ENCODE data around the gene TUT7. TPM values are rescaled to one million over a fixed set of nuclear protein-coding genes. Genes with fewer than 3 reads are reported as not detected.

The TUT7 gene
- total RNA-seq, 1 experiment from 2014 or later = 37.4 TPM

DNA sequence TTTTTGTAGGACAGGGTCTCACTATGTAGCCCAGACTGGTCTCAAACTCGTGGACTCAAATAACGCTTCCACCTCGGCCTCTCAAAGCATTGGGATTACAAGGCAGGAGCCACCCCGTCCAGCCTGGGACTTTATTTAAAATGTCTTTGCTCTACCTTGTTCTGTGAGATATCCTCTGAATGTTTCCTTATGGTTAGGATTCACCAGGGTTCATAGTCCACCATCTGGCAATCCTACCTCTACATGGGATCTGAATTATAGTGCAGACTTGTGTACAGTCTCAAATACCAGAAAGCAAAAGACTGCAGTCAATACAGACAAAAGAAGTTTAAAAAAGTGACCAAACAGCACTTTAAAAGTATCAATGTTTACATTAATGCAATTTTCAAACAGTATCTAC is 82.0 kb downstream of the TUT7 start:
- no peaks in the 10 kb centered on the region for H3K27me3 Mint-ChIP-seq (ENCODE audit: insufficient read depth, unreplicated experiment)
- peaks cover 6% of the 10 kb centered on the region for H3K4me1 Mint-ChIP-seq (ENCODE audit: insufficient read depth, unreplicated experiment)
- BruUV-seq (replicated peaks) = no TSS peak
- ChIA-PET CTCF (no interaction called here), POLR2A (no interaction called here)
- peaks cover 39% of the 10 kb centered on the region for H3K36me3 Mint-ChIP-seq (ENCODE audit: insufficient read depth, unreplicated experiment)
- H3K27ac Mint-ChIP-seq (ENCODE audit: low read depth, unreplicated experiment) = peak overlapping the region; percentile 3
- H3K9me3 Mint-ChIP-seq (ENCODE audit: unreplicated experiment) = no peaks in the 10 kb centered on the region
- TF ChIP-seq, protein P1, sequence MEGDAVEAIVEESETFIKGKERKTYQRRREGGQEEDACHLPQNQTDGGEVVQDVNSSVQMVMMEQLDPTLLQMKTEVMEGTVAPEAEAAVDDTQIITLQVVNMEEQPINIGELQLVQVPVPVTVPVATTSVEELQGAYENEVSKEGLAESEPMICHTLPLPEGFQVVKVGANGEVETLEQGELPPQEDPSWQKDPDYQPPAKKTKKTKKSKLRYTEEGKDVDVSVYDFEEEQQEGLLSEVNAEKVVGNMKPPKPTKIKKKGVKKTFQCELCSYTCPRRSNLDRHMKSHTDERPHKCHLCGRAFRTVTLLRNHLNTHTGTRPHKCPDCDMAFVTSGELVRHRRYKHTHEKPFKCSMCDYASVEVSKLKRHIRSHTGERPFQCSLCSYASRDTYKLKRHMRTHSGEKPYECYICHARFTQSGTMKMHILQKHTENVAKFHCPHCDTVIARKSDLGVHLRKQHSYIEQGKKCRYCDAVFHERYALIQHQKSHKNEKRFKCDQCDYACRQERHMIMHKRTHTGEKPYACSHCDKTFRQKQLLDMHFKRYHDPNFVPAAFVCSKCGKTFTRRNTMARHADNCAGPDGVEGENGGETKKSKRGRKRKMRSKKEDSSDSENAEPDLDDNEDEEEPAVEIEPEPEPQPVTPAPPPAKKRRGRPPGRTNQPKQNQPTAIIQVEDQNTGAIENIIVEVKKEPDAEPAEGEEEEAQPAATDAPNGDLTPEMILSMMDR (IDR thresholded peaks at IDR 0.05; ENCODE audit: unreplicated experiment) = no peak
- intact Hi-C loops (cut with micrococcal nuclease) = no loop called here
- DNase-seq (ENCODE audit: unreplicated experiment) = no peak
- no peak overlapping the region for H3K4me3 Mint-ChIP-seq (ENCODE audit: unreplicated experiment)

DNA sequence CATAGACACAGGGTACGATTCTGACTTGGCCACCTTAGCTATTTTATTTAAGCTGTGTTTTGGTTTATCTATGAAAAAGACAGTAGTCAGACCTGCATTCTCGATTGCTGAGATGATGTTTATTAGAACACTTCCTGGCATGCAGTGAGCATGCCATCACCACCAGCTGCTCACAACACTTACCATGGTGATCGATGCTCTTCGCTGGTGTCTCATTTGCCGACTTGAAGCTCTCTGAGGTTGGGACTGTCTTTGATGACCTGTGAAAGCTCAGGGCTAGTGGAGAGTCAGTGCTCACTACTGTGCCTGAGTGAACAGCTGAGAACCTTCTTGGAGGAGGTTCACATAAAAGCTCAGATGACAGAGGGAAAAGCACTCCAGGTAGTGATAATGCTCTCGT is 90.3 kb downstream of the TUT7 start:
- DNase-seq (ENCODE audit: unreplicated experiment) = no peak
- POLR2A ChIA-PET = no interaction called here
- H3K9me3 Mint-ChIP-seq (ENCODE audit: unreplicated experiment) = no peaks in the 10 kb centered on the region
- no peaks in the 10 kb centered on the region for H3K27me3 Mint-ChIP-seq (ENCODE audit: insufficient read depth, unreplicated experiment)
- no peak overlapping the region for H3K4me3 Mint-ChIP-seq (ENCODE audit: unreplicated experiment)
- H3K4me1 Mint-ChIP-seq (ENCODE audit: insufficient read depth, unreplicated experiment) = no peaks in the 10 kb centered on the region
- CTCF ChIA-PET = interaction anchor here (0.6 to 1.0 kb wide), 2 partner anchors 19 to 756 kb away, joined by 3 read pairs; partner anchors contain the start of gene ISCA1
- BruUV-seq (replicated peaks) = no TSS peak
- no peak overlapping the region for H3K27ac Mint-ChIP-seq (ENCODE audit: low read depth, unreplicated experiment)
- intact Hi-C loops (cut with micrococcal nuclease) = no loop called here
- TF ChIP-seq, protein P1 (IDR thresholded peaks at IDR 0.05; ENCODE audit: unreplicated experiment) = no peak
- peaks cover 36% of the 10 kb centered on the region for H3K36me3 Mint-ChIP-seq (ENCODE audit: insufficient read depth, unreplicated experiment)

DNA sequence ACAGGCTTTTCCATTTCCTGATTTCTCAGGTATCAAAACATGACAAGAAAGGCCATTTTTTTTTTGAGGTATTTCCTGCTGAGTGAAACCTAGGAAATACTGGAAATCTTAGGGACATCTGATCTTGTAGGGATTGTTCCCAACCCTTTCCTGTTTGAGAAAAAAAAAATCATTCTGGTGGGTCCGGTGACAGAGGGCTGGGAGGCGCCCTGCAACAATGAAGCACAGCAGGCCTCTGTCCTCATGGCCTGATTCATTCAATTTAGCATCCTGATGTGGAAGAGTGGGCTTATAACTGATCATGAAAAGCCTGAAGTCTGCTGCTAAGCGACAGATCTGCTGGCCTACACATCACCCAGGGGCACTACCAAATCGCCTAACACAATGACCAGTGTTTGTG is 91.7 kb downstream of the TUT7 start:
- TF ChIP-seq, protein P1 (IDR thresholded peaks at IDR 0.05; ENCODE audit: unreplicated experiment) = no peak
- intact Hi-C loops (cut with micrococcal nuclease) = no loop called here
- Mint-ChIP-seq H3K27me3 (ENCODE audit: insufficient read depth, unreplicated experiment) (no peaks in the 10 kb centered on the region), H3K9me3 (ENCODE audit: unreplicated experiment) (no peaks in the 10 kb centered on the region), H3K27ac (ENCODE audit: low read depth, unreplicated experiment) (no peak overlapping the region), H3K4me3 (ENCODE audit: unreplicated experiment) (no peak overlapping the region), H3K4me1 (ENCODE audit: insufficient read depth, unreplicated experiment) (no peaks in the 10 kb centered on the region), H3K36me3 (ENCODE audit: insufficient read depth, unreplicated experiment) (peaks cover 30% of the 10 kb centered on the region)
- DNase-seq (ENCODE audit: unreplicated experiment) = no peak
- CTCF ChIA-PET = interaction anchor here (0.7 to 1.0 kb wide), 2 partner anchors 9 to 12 kb away, joined by 3 to 4 read pairs; no protein-coding TSS in a partner anchor
- no TSS peak for BruUV-seq (replicated peaks)
- POLR2A ChIA-PET = no interaction called here

DNA sequence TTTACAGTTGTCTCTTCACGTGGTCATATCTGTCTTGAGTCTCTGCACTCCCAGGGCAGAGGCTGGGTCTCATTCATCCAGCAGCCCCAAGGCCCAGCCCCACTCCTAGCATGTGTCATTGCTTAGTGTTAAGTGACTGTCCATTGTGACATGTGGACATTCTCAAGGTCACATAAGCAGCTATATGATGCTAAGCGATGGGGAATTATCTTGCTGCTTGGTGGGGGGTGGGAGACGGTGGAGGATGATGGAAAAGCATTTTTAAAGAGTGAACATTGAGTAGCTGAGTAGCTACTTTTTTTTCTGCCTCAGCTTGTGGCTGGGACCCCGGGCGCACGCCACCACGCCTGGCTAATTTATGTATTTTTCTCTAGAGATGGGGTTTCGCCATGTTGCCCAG is 94.7 kb downstream of the TUT7 start, which contains the start of gene C9orf153:
C9orf153 (minus strand) TSS at position 101 of the 400 bp plus-strand sequence. CDS start 30,054 bp downstream, outside the sequence.
- TF ChIP-seq, protein P1 (IDR thresholded peaks at IDR 0.05; ENCODE audit: unreplicated experiment) = no peak
- no peak within 1 kb of the TSS for H3K4me3 Mint-ChIP-seq (ENCODE audit: unreplicated experiment)
- intact Hi-C loops (cut with micrococcal nuclease) = no loop called here
- H3K27ac Mint-ChIP-seq (ENCODE audit: low read depth, unreplicated experiment) = no peak within 1 kb of the TSS
- ChIA-PET CTCF (interaction anchor here (0.6 to 1.8 kb wide), 2 partner anchors 20 to 552 kb away, joined by 4 to 5 read pairs; no protein-coding TSS in a partner anchor), POLR2A (no interaction called here)
- H3K4me1 Mint-ChIP-seq (ENCODE audit: insufficient read depth, unreplicated experiment) = no peaks in the 10 kb centered on the region
- no TSS peak for BruUV-seq (replicated peaks)
- H3K9me3 Mint-ChIP-seq (ENCODE audit: unreplicated experiment) = no peaks in the 10 kb centered on the region
- DNase-seq (ENCODE audit: unreplicated experiment) = no peak
- H3K36me3 Mint-ChIP-seq (ENCODE audit: insufficient read depth, unreplicated experiment) = peaks cover 17% of the 10 kb centered on the region
- no peaks in the 10 kb centered on the region for H3K27me3 Mint-ChIP-seq (ENCODE audit: insufficient read depth, unreplicated experiment)

All from MCF 10A (cell line).